Epithelial cell of proximal tubule (primary cell): ENCODE measurements around the gene SLC6A19. TPM values are rescaled to one million over a fixed set of nuclear protein-coding genes. Genes with fewer than 3 reads are reported as not detected.

ENCODE experiments used
- DNase-seq: peaks from one replicate; pipeline ENCODE4 v3.0.0-alpha.2; 2011; ENCODE audit warnings: low read depth
- H3K4me3 ChIP-seq: 2 replicates; pipeline ENCODE4 v1.5.1; 2011; ENCODE audit warnings: low read depth, mild to moderate bottlenecking, low read length
- CTCF ChIP-seq: conservative IDR thresholded peaks from 2 replicates; pipeline ENCODE4 v1.5.1; 2012; ENCODE audit warnings: low read depth, mild to moderate bottlenecking, low read length
- total RNA-seq: library from RNA; depleted of rRNA; stranded (reverse); fragments of >200 nt; gene quantifications from 2 replicates; pipeline ENCODE4 v1.2.3, GENCODE V29; 2015

The SLC6A19 gene
- total RNA-seq, 1 donor from 2014 or later, result not detected

- no peak overlapping the region for H3K4me3 ChIP-seq
- no peak for DNase-seq
- no peak for TF ChIP-seq CTCF
Measured at GRCh38 chr5:1182360-1182632, 19.1 kb upstream of the SLC6A19 start.

- no peak overlapping the region for H3K4me3 ChIP-seq
- DNase-seq, result no peak
- no peak for TF ChIP-seq CTCF
Measured at GRCh38 chr5:1182633-1183423, 18.6 kb upstream of the SLC6A19 start.

GRCh38 chr5:1183424-1184162 lies 17.8 kb upstream of the SLC6A19 start:
- H3K4me3 ChIP-seq, result no peak overlapping the region
- TF ChIP-seq CTCF, result no peak
- no peak for DNase-seq

GRCh38 chr5:1184163-1184470 lies 17.3 kb upstream of the SLC6A19 start:
- no peak for TF ChIP-seq CTCF
- DNase-seq, result no peak
- no peak overlapping the region for H3K4me3 ChIP-seq

- no peak overlapping the region for H3K4me3 ChIP-seq
- DNase-seq, result no peak
- TF ChIP-seq CTCF, result no peak
Measured at GRCh38 chr5:1184481-1184880, 16.9 kb upstream of the SLC6A19 start.

GRCh38 chr5:1185038-1185627 lies 16.3 kb upstream of the SLC6A19 start:
- TF ChIP-seq CTCF, result no peak
- no peak for DNase-seq
- no peak overlapping the region for H3K4me3 ChIP-seq
